Pancreas (tissue), 10 donors: ENCODE data around the gene KAZN. TPM values are rescaled to one million over a fixed set of nuclear protein-coding genes. Genes with fewer than 3 reads are reported as not detected.

Source experiments
- ATAC-seq, 4 donors: fragments of 200-7000 bp; cut with Tn5 transposase; one replicate each; pipeline versions ENCODE4 v1.8.0 to v1.9.1; 2020; ENCODE audit warnings: mild to moderate bottlenecking in 4 of 4, moderate library complexity in 4 of 4
- DNase-seq, 6 donors: peaks; one replicate each; pipeline ENCODE4 v3.0.0-alpha.2; 2020
- FAIRE-seq: peaks from 2 replicates; lab custom pipeline; 2012; peaks lifted over from hg19 to GRCh38; lab: Jason Lieb, UNC
- H3K27ac ChIP-seq, 4 donors: fragments of 200-600 bp; sonication (generic); 1 replicate in 3 of 4; 2 replicates in 1 of 4; pipeline versions ENCODE4 v1.5.0 to v1.8.0; 2020
- H3K27me3 ChIP-seq, 4 donors: fragments of 200-600 bp; one replicate each; pipeline ENCODE4 v1.8.0; 2021
- H3K36me3 ChIP-seq, 3 donors: fragments of 200-600 bp; sonication (generic) in 1 of 3; one replicate each; pipeline versions ENCODE4 v1.5.0 to v1.8.0; 2020 to 2021
- H3K4me1 ChIP-seq, 3 donors: fragments of 200-600 bp; one replicate each; pipeline ENCODE4 v1.8.0; 2021
- H3K4me3 ChIP-seq, 4 donors: fragments of 200-600 bp; sonication (generic) in 2 of 4; one replicate each; pipeline versions ENCODE4 v1.5.0 to v1.8.0; 2020 to 2021
- H3K9me3 ChIP-seq, 4 donors: fragments of 200-600 bp; one replicate each; pipeline ENCODE4 v1.8.0; 2021
- WGBS, 2 donors: extraction: QIAGEN DNeasy Blood & Tissue Kit; methylation state at CpG; one replicate each; pipeline ENCODE4 v1.1.7; 2013; 5-methylcytosine and 5-hydroxymethylcytosine counted together
- intact Hi-C, 3 donors: fragments of 100-400 bp; cut with DNase I; formaldehyde crosslinking; loops; one replicate each; pipeline versions ENCODE4 v1.11.1 to v1.14.2; 2022
- polyA plus RNA-seq, 2 donors: library from polyadenylated mRNA; stranded (reverse); fragments of 200-250 nt; gene quantifications; one replicate each; pipeline ENCODE4 v1.2.3, GENCODE V29; 2013
- total RNA-seq, 6 donors: library from RNA; stranded (reverse); fragmentation: NEBNext Ultra II Directional in 4 of 6; extraction: Animal tissue kit (Norgen Biotek cat#: 25700) in 4 of 6; gene quantifications; one replicate each; pipeline versions ENCODE4 v1.2.1 to v1.2.4, GENCODE V29; 2021 to 2023
- TF ChIP-seq, protein P1 (sequence below), 4 donors: fragments of 200-600 bp; sonication (generic) in 3 of 4; IDR thresholded peaks; one replicate each; pipeline versions ENCODE4 v1.5.0 to v1.8.0; 2021; ENCODE audit warnings: antibody characterized with exemption in 4 of 4
- donor health status: healthy with polysubstance abuse.
- donor health status: DM: no; HTN: no; CAD: no; lungs with moderate emphysema.
- donor health status: DM: no; HTN: no; CAD: no.
- donor health status: control.
- donor health status: control.
- donor health status: Bipolar disorder and iron deficiency.
- donor health status: DM: yes; HTN: yes; CAD: no.
- donor health status: DM: no; HTN: no; CAD: no.
- donor health status: DM: no; HTN: no; CAD: no.
- donor health status: DM: yes; HTN: yes; CAD: no.

KAZN gene
- total and polyA plus RNA-seq, 8 donors = 2.4 to 6.0 (median 4.1) TPM

DNA sequence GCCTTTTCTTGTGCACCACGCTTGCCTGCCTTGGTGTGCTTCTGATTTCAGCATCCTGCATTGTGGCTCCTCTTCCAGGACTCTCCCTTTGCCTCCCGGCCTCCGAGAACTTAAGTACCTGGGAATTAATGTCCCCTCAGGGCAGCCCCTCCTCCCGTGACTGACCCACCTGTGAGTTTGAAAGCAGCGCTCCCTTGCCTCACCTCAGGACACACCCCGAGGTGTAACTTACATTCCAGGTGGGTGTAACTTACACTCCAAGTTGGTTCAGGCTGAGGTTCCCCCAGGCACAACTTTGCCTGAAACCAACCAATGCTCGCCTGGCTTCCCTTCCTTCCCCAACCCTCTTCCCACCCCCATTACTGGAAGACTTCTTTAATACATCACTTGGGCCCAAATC is 161.4 kb downstream of the KAZN start:
- no peak for FAIRE-seq
- 71 to 75% methylated on average over 7 of the region's 7 CpGs for WGBS, 2 donors
- Histone ChIP-seq H3K27ac (no peak overlapping the region), H3K9me3 (no peaks in the 10 kb centered on the region), H3K36me3 (no peaks in the 10 kb centered on the region), H3K4me3 (no peak overlapping the region), H3K27me3 (peaks cover 0 to 3% (median 0%) of the 10 kb centered on the region in 4 donors), H3K4me1 (no peaks in the 10 kb centered on the region)
- no peak for ATAC-seq
- intact Hi-C loops = no loop called here
- TF ChIP-seq, protein P1, sequence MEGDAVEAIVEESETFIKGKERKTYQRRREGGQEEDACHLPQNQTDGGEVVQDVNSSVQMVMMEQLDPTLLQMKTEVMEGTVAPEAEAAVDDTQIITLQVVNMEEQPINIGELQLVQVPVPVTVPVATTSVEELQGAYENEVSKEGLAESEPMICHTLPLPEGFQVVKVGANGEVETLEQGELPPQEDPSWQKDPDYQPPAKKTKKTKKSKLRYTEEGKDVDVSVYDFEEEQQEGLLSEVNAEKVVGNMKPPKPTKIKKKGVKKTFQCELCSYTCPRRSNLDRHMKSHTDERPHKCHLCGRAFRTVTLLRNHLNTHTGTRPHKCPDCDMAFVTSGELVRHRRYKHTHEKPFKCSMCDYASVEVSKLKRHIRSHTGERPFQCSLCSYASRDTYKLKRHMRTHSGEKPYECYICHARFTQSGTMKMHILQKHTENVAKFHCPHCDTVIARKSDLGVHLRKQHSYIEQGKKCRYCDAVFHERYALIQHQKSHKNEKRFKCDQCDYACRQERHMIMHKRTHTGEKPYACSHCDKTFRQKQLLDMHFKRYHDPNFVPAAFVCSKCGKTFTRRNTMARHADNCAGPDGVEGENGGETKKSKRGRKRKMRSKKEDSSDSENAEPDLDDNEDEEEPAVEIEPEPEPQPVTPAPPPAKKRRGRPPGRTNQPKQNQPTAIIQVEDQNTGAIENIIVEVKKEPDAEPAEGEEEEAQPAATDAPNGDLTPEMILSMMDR (IDR thresholded peaks at IDR 0.05) = no peak
- no peak for DNase-seq

DNA sequence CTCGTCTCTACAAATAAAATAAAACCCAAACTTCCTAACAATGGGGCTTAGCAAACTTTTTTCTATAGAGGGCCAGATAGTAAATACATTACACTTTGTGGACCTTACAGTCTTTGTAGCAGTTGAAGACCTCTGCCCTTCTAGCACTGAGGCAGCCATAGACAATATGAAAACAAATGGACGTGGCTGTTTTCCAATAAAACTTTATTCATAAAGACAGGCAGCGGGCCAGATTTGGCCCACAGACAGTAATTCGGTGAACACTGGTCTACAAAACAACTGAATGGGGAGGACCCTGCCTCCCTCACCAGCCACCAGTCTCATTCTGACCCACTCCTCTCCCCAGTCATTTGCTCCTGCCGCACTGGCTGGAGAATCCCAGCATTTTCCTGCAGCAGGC is 162.3 kb downstream of the KAZN start:
- ATAC-seq = no peak
- no peak for FAIRE-seq
- intact Hi-C loops = no loop called here
- Histone ChIP-seq H3K36me3 (no peaks in the 10 kb centered on the region), H3K27ac (no peak overlapping the region), H3K4me1 (no peaks in the 10 kb centered on the region), H3K4me3 (no peak overlapping the region), H3K9me3 (no peaks in the 10 kb centered on the region), H3K27me3 (peaks cover 0 to 3% (median 0%) of the 10 kb centered on the region in 4 donors)
- WGBS, 2 donors = 90 to 92% methylated on average over 5 of the region's 5 CpGs
- TF ChIP-seq, protein P1 (IDR thresholded peaks at IDR 0.05) = no peak
- DNase-seq = no peak

DNA sequence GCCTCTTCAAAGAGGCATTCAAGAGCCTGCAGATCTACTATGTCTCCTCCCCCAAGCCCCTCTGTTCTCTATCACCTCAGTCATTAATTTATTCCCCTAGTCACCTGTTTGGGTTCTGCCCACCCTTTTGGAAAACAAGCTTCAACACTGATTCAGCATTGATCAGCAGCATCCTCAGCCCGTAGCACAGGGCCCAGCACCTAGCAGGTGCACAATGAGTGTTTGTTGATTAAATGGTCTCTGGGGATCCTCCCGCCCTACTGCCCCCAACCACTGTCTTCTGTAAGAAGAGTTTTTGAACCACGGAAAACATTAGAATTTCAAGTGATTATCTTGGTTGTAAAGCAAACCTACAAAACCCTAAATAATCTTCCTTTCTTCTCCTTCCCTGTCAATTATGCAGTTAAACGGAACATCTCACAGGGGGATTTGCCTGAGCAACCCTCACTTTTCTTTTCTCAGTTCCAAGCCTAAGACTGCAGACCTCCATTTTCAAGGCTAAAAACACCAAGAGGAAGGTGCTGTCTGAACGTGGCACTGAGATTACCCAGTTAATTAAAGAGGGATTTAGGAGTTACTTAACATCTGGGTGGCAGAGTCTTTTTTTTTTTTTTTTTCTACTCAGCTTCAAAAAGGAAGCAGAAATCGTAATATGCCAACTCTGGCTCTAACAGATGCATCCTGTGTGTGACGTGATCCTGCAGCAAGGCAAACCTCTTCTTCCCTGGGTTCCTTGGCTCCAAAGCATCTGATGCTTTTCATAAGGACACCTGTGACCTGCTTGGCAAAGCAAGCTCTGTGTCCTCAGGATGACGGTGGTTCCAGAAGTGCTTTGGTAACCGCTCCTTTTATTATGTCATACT is 163.0 kb downstream of the KAZN start:
- Histone ChIP-seq H3K36me3 (no peaks in the 10 kb centered on the region), H3K4me1 (peaks cover 0 to under 1% (median 0%) of the 10 kb centered on the region in 3 donors), H3K9me3 (no peaks in the 10 kb centered on the region), H3K27ac (no peak overlapping the region), H3K4me3 (no peak overlapping the region), H3K27me3 (peaks cover 0 to 3% (median 0%) of the 10 kb centered on the region in 4 donors)
- intact Hi-C loops = no loop called here
- WGBS, 2 donors = 76 to 77% methylated on average over 9 of the region's 9 CpGs
- no peak for DNase-seq
- no peak for FAIRE-seq
- TF ChIP-seq, protein P1 (IDR thresholded peaks at IDR 0.05) = no peak
- ATAC-seq = no peak

DNA sequence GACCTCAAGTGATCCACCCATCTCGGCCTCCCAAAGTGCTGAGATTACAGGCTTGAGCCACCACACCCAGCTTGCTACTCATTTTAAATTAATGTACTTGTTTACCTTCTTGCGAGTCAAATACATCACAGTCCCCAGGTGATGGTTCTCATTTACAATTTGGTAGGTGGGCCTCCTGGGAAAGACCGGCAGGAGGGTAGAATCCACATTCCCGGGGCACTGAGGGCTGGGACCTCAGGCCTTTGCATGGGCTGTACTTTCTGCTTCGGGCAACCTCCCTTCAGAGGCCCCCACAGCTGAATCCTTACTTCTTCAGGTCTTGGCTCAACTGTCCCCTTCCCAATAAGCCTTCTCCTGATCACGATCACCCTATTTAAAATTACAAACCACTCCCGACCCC is 165.5 kb downstream of the KAZN start:
- 79 to 89% methylated on average over 6 to 7 of the region's 7 CpGs for WGBS, 2 donors

More for the DNA sequence above, 165.5 kb downstream of the KAZN start:
- Histone ChIP-seq H3K9me3 (no peaks in the 10 kb centered on the region), H3K4me3 (no peak overlapping the region), H3K4me1 (peaks cover 4 to 15% (median 9%) of the 10 kb centered on the region in 3 donors), H3K36me3 (no peaks in the 10 kb centered on the region), H3K27me3 (no peaks in the 10 kb centered on the region), H3K27ac (no peak overlapping the region)
- ATAC-seq (no peak), FAIRE-seq (no peak), DNase-seq (no peak)
- intact Hi-C loops = no loop called here
- TF ChIP-seq, protein P1 (IDR thresholded peaks at IDR 0.05) = no peak
